ENCODE data around the gene MTUS2.

GRCh38 chr13:29039212-29039611 is 219.1 kb downstream of the MTUS2 start:
- TF ChIP-seq CTCF (IDR thresholded peaks at IDR 0.05 in 2 of 3, conservative IDR thresholded peaks at IDR 0.05 in 1 of 3; ENCODE audit: control insufficient read depth in 2 of 3, extremely low read depth in 1 of 3, insufficient read depth in 1 of 3, low read depth in 3 of 3, low read length in 3 of 3) (no peak), ZNF24 (IDR thresholded peaks at IDR 0.05) (no peak), TAF1 (IDR thresholded peaks at IDR 0.05; ENCODE audit: borderline replicate concordance, low read depth, low read length) (no peak)
